HepG2 (cell line): ENCODE results near the gene CD300LB. TPM values are rescaled to one million over a fixed set of nuclear protein-coding genes. Genes with fewer than 3 reads are reported as not detected.

Experiments used
- FOXA1 ChIP-seq, 2 experiments: fragments of 450-650 bp in 1 of 2; sonication (generic) in 1 of 2; formaldehyde crosslinking in 1 of 2; IDR thresholded peaks; 2 replicates each; pipeline versions ENCODE4 v1.4.0 to v1.6.1; 2016 to 2020; ENCODE audit warnings: missing genetic modification reagents in 1 of 2
- FOXK1 ChIP-seq: sonication (generic); formaldehyde crosslinking; IDR thresholded peaks from 2 replicates; pipeline ENCODE4 v1.4.0; 2020; ENCODE audit warnings: low read depth, missing genetic modification reagents, borderline replicate concordance
- HNF4A ChIP-seq: sonication (generic); formaldehyde crosslinking; IDR thresholded peaks from 2 replicates; pipeline ENCODE4 v1.4.0; 2020; ENCODE audit warnings: missing genetic modification reagents
- HNRNPUL1 ChIP-seq: fragments of 200-400 bp; formaldehyde crosslinking; IDR thresholded peaks from 2 replicates; pipeline ENCODE4 v1.6.1; 2017; ENCODE audit warnings: low read depth, mild to moderate bottlenecking, low read length, moderate library complexity
- JUND ChIP-seq: sonication (generic); formaldehyde crosslinking; IDR thresholded peaks from 2 replicates; pipeline ENCODE4 v1.8.0; 2022; ENCODE audit warnings: mild to moderate bottlenecking, missing genetic modification reagents
- KDM5A ChIP-seq: fragments of 200-600 bp; sonication (generic); IDR thresholded peaks from 2 replicates; pipeline ENCODE4 v1.7.0; 2018; ENCODE audit warnings: antibody characterized with exemption, mild to moderate bottlenecking, low read length, borderline replicate concordance
- MEIS1 ChIP-seq: sonication (generic); formaldehyde crosslinking; IDR thresholded peaks from 2 replicates; pipeline ENCODE4 v1.9.0; 2021; ENCODE audit warnings: mild to moderate bottlenecking, missing genetic modification reagents, moderate library complexity, borderline replicate concordance
- NCOR1 ChIP-seq: fragments of 200-600 bp; sonication (generic); IDR thresholded peaks from 2 replicates; pipeline ENCODE4 v1.7.0; 2017; ENCODE audit warnings: antibody characterized with exemption, low read length, borderline replicate concordance
- PHF20 ChIP-seq: sonication (generic); formaldehyde crosslinking; IDR thresholded peaks from 2 replicates; pipeline ENCODE4 v1.5.0; 2020; ENCODE audit warnings: mild to moderate bottlenecking, missing genetic modification reagents
- REPIN1 ChIP-seq: sonication (generic); formaldehyde crosslinking; IDR thresholded peaks from 2 replicates; pipeline ENCODE4 v1.8.0; 2022; ENCODE audit warnings: missing genetic modification reagents, low read depth, mild to moderate bottlenecking, borderline replicate concordance
- RFXAP ChIP-seq: sonication (generic); formaldehyde crosslinking; IDR thresholded peaks from 2 replicates; pipeline ENCODE4 v1.4.0; 2020; ENCODE audit warnings: missing genetic modification reagents, borderline replicate concordance
- SMARCE1 ChIP-seq: fragments of 450-650 bp; IDR thresholded peaks from 2 replicates; pipeline ENCODE4 v1.6.1; 2017; ENCODE audit warnings: borderline replicate concordance
- SNAPC2 ChIP-seq: sonication (generic); formaldehyde crosslinking; IDR thresholded peaks from 2 replicates; pipeline ENCODE4 v1.8.1; 2022; ENCODE audit warnings: mild to moderate bottlenecking, missing genetic modification reagents
- TCF7L2 ChIP-seq: IDR thresholded peaks from 2 replicates; pipeline ENCODE4 v1.6.1; 2011; ENCODE audit warnings: mild to moderate bottlenecking, low read depth, low read length, moderate library complexity
- ZBTB21 ChIP-seq: sonication (generic); formaldehyde crosslinking; IDR thresholded peaks from 2 replicates; pipeline ENCODE4 v1.4.0; 2020; ENCODE audit warnings: missing genetic modification reagents
- ZBTB25 ChIP-seq: IDR thresholded peaks from 2 replicates; pipeline ENCODE4 v1.6.1; 2018; ENCODE audit warnings: missing genetic modification reagents
- ZBTB38 ChIP-seq: sonication (generic); formaldehyde crosslinking; IDR thresholded peaks from 2 replicates; pipeline ENCODE4 v1.5.1; 2020; ENCODE audit warnings: mild to moderate bottlenecking, missing genetic modification reagents
- ZFX ChIP-seq: sonication (generic); formaldehyde crosslinking; IDR thresholded peaks from 2 replicates; pipeline ENCODE4 v1.4.0; 2020; ENCODE audit warnings: mild to moderate bottlenecking, low read depth, missing genetic modification reagents, moderate library complexity
- ZMYM4 ChIP-seq: sonication (generic); formaldehyde crosslinking; IDR thresholded peaks from 2 replicates; pipeline ENCODE4 v1.8.1; 2023; ENCODE audit warnings: mild to moderate bottlenecking, missing genetic modification reagents
- ZNF124 ChIP-seq: sonication (generic); formaldehyde crosslinking; IDR thresholded peaks from 2 replicates; pipeline ENCODE4 v1.4.0; 2020; ENCODE audit warnings: missing genetic modification reagents
- ZNF205 ChIP-seq: IDR thresholded peaks from 2 replicates; pipeline ENCODE4 v1.6.1; 2018; ENCODE audit warnings: missing biosample characterization, missing genetic modification reagents
- ZNF354B ChIP-seq: sonication (generic); formaldehyde crosslinking; IDR thresholded peaks from 2 replicates; pipeline ENCODE4 v1.8.0; 2022; ENCODE audit warnings: mild to moderate bottlenecking, missing genetic modification reagents
- ZNF543 ChIP-seq: sonication (generic); formaldehyde crosslinking; IDR thresholded peaks from 2 replicates; pipeline ENCODE4 v1.4.0; 2020; ENCODE audit warnings: mild to moderate bottlenecking, missing genetic modification reagents
- ZNF557 ChIP-seq: sonication (generic); formaldehyde crosslinking; IDR thresholded peaks from 2 replicates; pipeline ENCODE4 v1.4.0; 2020; ENCODE audit warnings: missing genetic modification reagents
- ZNF576 ChIP-seq: sonication (generic); formaldehyde crosslinking; IDR thresholded peaks from 2 replicates; pipeline ENCODE4 v1.4.0; 2020; ENCODE audit warnings: mild to moderate bottlenecking, missing genetic modification reagents
- ZNF703 ChIP-seq: sonication (generic); formaldehyde crosslinking; IDR thresholded peaks from 2 replicates; pipeline ENCODE4 v1.5.1; 2020; ENCODE audit warnings: missing genetic modification reagents, mild to moderate bottlenecking, moderate library complexity, borderline replicate concordance
- ZNF790 ChIP-seq: sonication (generic); formaldehyde crosslinking; IDR thresholded peaks from 2 replicates; pipeline ENCODE4 v1.8.0; 2022; ENCODE audit warnings: missing genetic modification reagents, mild to moderate bottlenecking, borderline replicate concordance
- ZSCAN20 ChIP-seq: sonication (generic); formaldehyde crosslinking; IDR thresholded peaks from 2 replicates; pipeline ENCODE4 v1.4.0; 2020; ENCODE audit warnings: missing genetic modification reagents, mild to moderate bottlenecking, borderline replicate concordance
- polyA plus RNA-seq, 8 experiments: library from polyadenylated mRNA; depleted of rRNA in 3 of 8; stranded (reverse) in 7 of 8; unstranded in 1 of 8; fragments of >200 nt; fragmentation: Illumina TruSeq in 4 of 8; extraction: Trizol in 4 of 8; gene quantifications; 2 replicates each; pipeline versions ENCODE4 v1.2.1 to v1.2.3, GENCODE V29; 2011 to 2016; ENCODE audit warnings: low read depth in 4 of 8, missing spikeins in 1 of 8, mixed read lengths in 1 of 8; ENCODE audit not compliant: insufficient read depth in 1 of 8
- total RNA-seq, 5 experiments: library from RNA; depleted of rRNA; stranded (reverse); fragments of >200 nt; fragmentation: Illumina TruSeq; extraction: Trizol; gene quantifications; 2 replicates each; pipeline ENCODE4 v1.2.3, GENCODE V29; 2016; ENCODE audit warnings: low read depth in 1 of 5

Gene CD300LB
- total and polyA plus RNA-seq, 2 of the 13 experiments (the other 11 are each of a cell fraction or from before 2014, with no cell fraction given): not detected

GRCh38 chr17:74513987-74514631 is 17.2 kb downstream of the CD300LB start (continued):
- peak; percentile 4; the same call in 1 of the 2 replicates for TF ChIP-seq FOXA1 (IDR thresholded peaks at IDR 0.05)
- no peak for TF ChIP-seq FOXA1 (CRISPR knock-in tag; IDR thresholded peaks at IDR 0.05)
- TF ChIP-seq ZNF557 (CRISPR knock-in tag): no peak
- TF ChIP-seq ZBTB38 (CRISPR knock-in tag): no peak
- no peak for TF ChIP-seq HNRNPUL1
- TF ChIP-seq ZNF543 (CRISPR knock-in tag): no peak
- TF ChIP-seq ZNF703 (CRISPR knock-in tag): no peak
- no peak for TF ChIP-seq SMARCE1
- TF ChIP-seq ZSCAN20 (CRISPR knock-in tag): no peak
- no peak for TF ChIP-seq ZBTB25
- TF ChIP-seq KDM5A: no peak
- TF ChIP-seq ZNF354B: no peak
- no peak for TF ChIP-seq MEIS1
- peak; percentile 45; the same call in 1 of the 2 replicates for TF ChIP-seq ZBTB21
- TF ChIP-seq ZNF576 (CRISPR knock-in tag): no peak
- no peak for TF ChIP-seq FOXK1 (CRISPR knock-in tag)
- TF ChIP-seq RFXAP (CRISPR knock-in tag): no peak
- TF ChIP-seq ZNF205 (CRISPR knock-in tag): no peak
- TF ChIP-seq NCOR1: no peak
- peak; percentile 16; the same call in 1 of the 2 replicates for TF ChIP-seq PHF20
- no peak for TF ChIP-seq HNF4A (CRISPR knock-in tag)
- TF ChIP-seq ZNF790 (CRISPR knock-in tag): no peak
- TF ChIP-seq JUND (CRISPR knock-in tag): 0 out of 2 replicates have a peak, but pooled peaks have one; percentile 14
- TF ChIP-seq REPIN1 (CRISPR knock-in tag): no peak
- TF ChIP-seq ZFX (CRISPR knock-in tag): no peak
- TF ChIP-seq SNAPC2: no peak
- no peak for TF ChIP-seq ZNF124
- no peak for TF ChIP-seq TCF7L2
- peak; percentile 44; the same call in 1 of the 2 replicates for TF ChIP-seq ZMYM4 (CRISPR knock-in tag)
